Neural crest cell (in vitro differentiated cells): ENCODE data around the gene TICRR. TPM values are rescaled to one million over a fixed set of nuclear protein-coding genes. Genes with fewer than 3 reads are reported as not detected.

ENCODE experiments used
- DNase-seq: peaks from one replicate; pipeline ENCODE4 v3.0.0; 2021; ENCODE audit warnings: low read depth, mixed read lengths, low spot score
- H3K27ac Mint-ChIP-seq: one replicate; pipeline ENCODE4 v1.8.0; 2021; ENCODE audit warnings: mild to moderate bottlenecking, mixed read lengths; ENCODE audit not compliant: unreplicated experiment
- H3K27me3 Mint-ChIP-seq: 2 replicates; pipeline ENCODE4 v1.8.0; 2021; ENCODE audit warnings: low read depth, mild to moderate bottlenecking, mixed read lengths
- H3K36me3 Mint-ChIP-seq: 2 replicates; pipeline ENCODE4 v1.8.0; 2021; ENCODE audit warnings: low read depth, mild to moderate bottlenecking, mixed read lengths
- H3K4me1 Mint-ChIP-seq: 2 replicates; pipeline ENCODE4 v1.8.0; 2021; ENCODE audit warnings: mixed read lengths
- H3K4me3 Mint-ChIP-seq: one replicate; pipeline ENCODE4 v1.8.0; 2021; ENCODE audit warnings: mild to moderate bottlenecking, mixed read lengths
- H3K9me3 Mint-ChIP-seq: 2 replicates; pipeline ENCODE4 v1.8.0; 2021; ENCODE audit warnings: mixed read lengths
- CTCF ChIP-seq: fragments of 200-600 bp; sonication (generic); conservative IDR thresholded peaks from 2 replicates; pipeline ENCODE4 v1.5.0; 2021; ENCODE audit warnings: antibody characterized with exemption, mild to moderate bottlenecking
- total RNA-seq: library from RNA; stranded (reverse); gene quantifications from 2 replicates; pipeline ENCODE4 v1.2.1, GENCODE V29; 2021

Gene TICRR
- total RNA-seq, 1 donor from 2014 or later, result 43.0 TPM

- Mint-ChIP-seq H3K4me3 (no peak overlapping the region), H3K9me3 (no peaks in the 10 kb centered on the region), H3K27me3 (peaks cover 3% of the 10 kb centered on the region), H3K4me1 (peaks cover 4% of the 10 kb centered on the region), H3K27ac (no peak overlapping the region), H3K36me3 (no peaks in the 10 kb centered on the region)
- no peak for DNase-seq
- TF ChIP-seq CTCF, result no peak
Measured at GRCh38 chr15:89666184-89666857, 91.1 kb downstream of the TICRR start.

GRCh38 chr15:89666858-89667705 lies 91.8 kb downstream of the TICRR start:
- Mint-ChIP-seq H3K9me3 (no peaks in the 10 kb centered on the region), H3K27me3 (no peaks in the 10 kb centered on the region), H3K4me1 (peaks cover 4% of the 10 kb centered on the region), H3K4me3 (no peak overlapping the region), H3K36me3 (no peaks in the 10 kb centered on the region), H3K27ac (no peak overlapping the region)
- no peak for DNase-seq
- no peak for TF ChIP-seq CTCF

- Mint-ChIP-seq H3K4me1 (peaks cover 4% of the 10 kb centered on the region), H3K36me3 (no peaks in the 10 kb centered on the region), H3K27ac (no peak overlapping the region), H3K4me3 (no peak overlapping the region), H3K27me3 (no peaks in the 10 kb centered on the region), H3K9me3 (no peaks in the 10 kb centered on the region)
- TF ChIP-seq CTCF, result no peak
- DNase-seq, result no peak
Measured at GRCh38 chr15:89667706-89667960, 92.4 kb downstream of the TICRR start.

GRCh38 chr15:89668171-89668570 lies 92.9 kb downstream of the TICRR start:
- Mint-ChIP-seq H3K27me3 (no peaks in the 10 kb centered on the region), H3K27ac (no peak overlapping the region), H3K9me3 (no peaks in the 10 kb centered on the region), H3K4me1 (peaks cover 4% of the 10 kb centered on the region), H3K36me3 (no peaks in the 10 kb centered on the region), H3K4me3 (no peak overlapping the region)
- no peak for DNase-seq
- no peak for TF ChIP-seq CTCF

GRCh38 chr15:89669309-89669865 lies 94.1 kb downstream of the TICRR start:
- Mint-ChIP-seq H3K36me3 (no peaks in the 10 kb centered on the region), H3K9me3 (no peaks in the 10 kb centered on the region), H3K27me3 (no peaks in the 10 kb centered on the region), H3K27ac (no peak overlapping the region), H3K4me1 (peaks cover 4% of the 10 kb centered on the region), H3K4me3 (no peak overlapping the region)
- no peak for DNase-seq
- no peak for TF ChIP-seq CTCF
